Neural progenitor cell (in vitro differentiated cells): ENCODE data around the gene BHLHA15. TPM values are rescaled to one million over a fixed set of nuclear protein-coding genes. Genes with fewer than 3 reads are reported as not detected.

Experiments used
- DNase-seq: peaks from one replicate; pipeline ENCODE4 v3.0.0-alpha.2; 2016; ENCODE audit warnings: low spot score
- H2AFZ ChIP-seq: fragments of 200-600 bp; sonication (generic); replicated peaks from 2 replicates; pipeline ENCODE4 v1.6.1; 2016; ENCODE audit warnings: antibody characterized with exemption
- H3F3A ChIP-seq: fragments of 200-600 bp; sonication (generic); 2 replicates; pipeline ENCODE4 v1.6.1; 2016; ENCODE audit warnings: antibody characterized with exemption, low read depth
- H3K27ac ChIP-seq: fragments of 200-600 bp; sonication (generic); 2 replicates; pipeline ENCODE4 v1.5.1; 2016; ENCODE audit warnings: mild to moderate bottlenecking
- H3K27me3 ChIP-seq: fragments of 200-600 bp; sonication (generic); 2 replicates; pipeline ENCODE4 v1.6.1; 2016; ENCODE audit warnings: mild to moderate bottlenecking, moderate library complexity
- H3K36me3 ChIP-seq: fragments of 200-600 bp; sonication (generic); 2 replicates; pipeline ENCODE4 v1.5.1; 2016
- H3K4me1 ChIP-seq: fragments of 200-600 bp; sonication (generic); 2 replicates; pipeline ENCODE4 v1.6.1; 2016; ENCODE audit warnings: mixed run types
- H3K4me2 ChIP-seq: fragments of 200-600 bp; sonication (generic); 2 replicates; pipeline ENCODE4 v1.6.1; 2016
- H3K4me3 ChIP-seq: fragments of 200-600 bp; sonication (generic); 2 replicates; pipeline ENCODE4 v1.5.1; 2016
- H3K79me2 ChIP-seq: fragments of 200-600 bp; sonication (generic); 2 replicates; pipeline ENCODE4 v1.6.1; 2016; ENCODE audit warnings: low read depth
- H3K9ac ChIP-seq: fragments of 200-600 bp; sonication (generic); 2 replicates; pipeline ENCODE4 v1.6.1; 2016
- H3K9me3 ChIP-seq: fragments of 200-600 bp; sonication (generic); 2 replicates; pipeline ENCODE4 v1.5.1; 2016; ENCODE audit warnings: low read depth
- H4K20me1 ChIP-seq: fragments of 200-600 bp; sonication (generic); 2 replicates; pipeline ENCODE4 v1.6.1; 2016; ENCODE audit warnings: low read depth
- H3K27ac Mint-ChIP-seq: 3 replicates; pipeline ENCODE4 v1.8.0; 2021; ENCODE audit warnings: mixed read lengths
- H3K27me3 Mint-ChIP-seq: 2 replicates; pipeline ENCODE4 v1.8.0; 2022; ENCODE audit warnings: low read depth, mild to moderate bottlenecking, inconsistent platforms, moderate library complexity, mixed read lengths; ENCODE audit not compliant: insufficient read depth
- H3K36me3 Mint-ChIP-seq: 3 replicates; pipeline ENCODE4 v1.8.0; 2021; ENCODE audit warnings: mixed read lengths
- H3K4me1 Mint-ChIP-seq: 3 replicates; pipeline ENCODE4 v1.8.0; 2021; ENCODE audit warnings: mixed read lengths
- H3K4me3 Mint-ChIP-seq: 3 replicates; pipeline ENCODE4 v1.8.0; 2021; ENCODE audit warnings: mild to moderate bottlenecking, moderate library complexity, mixed read lengths
- H3K9me3 Mint-ChIP-seq: 3 replicates; pipeline ENCODE4 v1.8.0; 2020; ENCODE audit warnings: mixed read lengths
- EZH2 ChIP-seq: fragments of 200-600 bp; sonication (generic); IDR thresholded peaks from 2 replicates; pipeline ENCODE4 v1.6.1; 2017; ENCODE audit warnings: antibody characterized with exemption, mild to moderate bottlenecking, moderate library complexity
- EZH2phosphoT487 ChIP-seq: fragments of 200-600 bp; sonication (generic); IDR thresholded peaks from 2 replicates; pipeline ENCODE4 v1.6.1; 2017; ENCODE audit warnings: antibody characterized with exemption
- total RNA-seq: library from RNA; depleted of rRNA; stranded (reverse); fragments of >200 nt; gene quantifications from 2 replicates; pipeline ENCODE4 v1.2.3, GENCODE V29; 2015; ENCODE audit warnings: low replicate concordance
- TF ChIP-seq, protein P1 (sequence below): fragments of 200-600 bp; sonication (generic); IDR thresholded peaks from 2 replicates; pipeline ENCODE4 v1.5.1; 2017; ENCODE audit warnings: antibody characterized with exemption, mild to moderate bottlenecking

The BHLHA15 gene
- total RNA-seq: 0.69 and 4.8 TPM in 2 replicates

DNA sequence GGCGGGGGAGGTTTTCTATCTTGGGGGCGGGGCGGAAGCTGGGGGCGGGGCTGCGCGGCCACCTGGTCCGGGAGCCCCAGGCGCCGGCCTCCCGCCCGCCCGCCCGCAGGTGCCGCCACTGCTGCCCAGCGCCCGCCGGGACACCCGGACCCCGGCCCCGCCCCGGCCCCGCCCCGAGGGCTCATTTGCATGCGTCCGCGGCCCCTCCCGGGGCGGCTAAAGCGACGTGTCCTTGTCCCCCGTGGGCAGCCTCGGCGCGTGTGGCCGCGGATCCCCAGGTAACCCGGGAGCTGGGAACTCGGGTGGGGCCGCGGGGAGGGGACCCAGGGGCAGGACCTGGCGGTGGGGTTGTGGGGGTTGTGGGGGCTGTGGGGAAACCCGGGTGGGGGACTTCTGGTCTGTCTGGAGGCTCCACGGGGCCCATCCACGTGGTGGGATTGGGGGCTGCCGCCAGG, at the start of gene BHLHA15:
TSS of gene BHLHA15 (plus strand) at position 219 of the 455 bp plus-strand sequence. CDS start 871 bp downstream, outside the sequence.
- peak within 1 kb of the TSS; percentile 76 for H3K4me3 Mint-ChIP-seq
- H2AFZ ChIP-seq: peak within 1 kb of the TSS; percentile 55

DNA sequence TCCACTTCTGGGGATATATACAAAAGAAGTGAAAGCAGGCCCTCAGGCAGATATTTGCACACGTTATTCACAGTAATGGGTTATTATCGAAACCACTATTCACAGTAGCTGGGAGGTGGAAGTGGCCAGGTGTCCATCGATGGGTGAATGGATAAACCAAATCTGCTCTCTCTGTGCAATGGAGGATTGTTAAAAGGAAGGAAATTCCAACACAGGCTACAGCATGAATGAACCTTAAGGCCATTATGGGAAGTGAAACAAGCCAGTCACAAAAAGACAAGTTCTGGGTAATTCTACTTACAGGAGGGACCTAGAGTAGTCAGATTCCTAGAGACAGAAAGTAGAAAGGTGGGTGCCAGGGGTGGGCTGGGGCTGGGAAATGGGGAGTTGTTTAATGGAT, 48.5 kb upstream of the BHLHA15 start:
- Mint-ChIP-seq H3K36me3 (peaks cover 5% of the 10 kb centered on the region), H3K4me3 (no peak overlapping the region), H3K27ac (no peak overlapping the region), H3K27me3 (peaks cover 4% of the 10 kb centered on the region), H3K9me3 (no peaks in the 10 kb centered on the region), H3K4me1 (peaks cover 6% of the 10 kb centered on the region)
- no peak overlapping the region for H3K4me3 ChIP-seq
- no peaks in the 10 kb centered on the region for H3K4me1 ChIP-seq
- H3K27me3 ChIP-seq: no peaks in the 10 kb centered on the region
- H3K9me3 ChIP-seq: no peaks in the 10 kb centered on the region
- no peak for TF ChIP-seq EZH2phosphoT487
- H3K27ac ChIP-seq: no peak overlapping the region
- no peak overlapping the region for H2AFZ ChIP-seq
- H3K9ac ChIP-seq: no peak overlapping the region
- no peak overlapping the region for H3K4me2 ChIP-seq
- H3F3A ChIP-seq: no peaks in the 10 kb centered on the region
- H3K36me3 ChIP-seq: no peaks in the 10 kb centered on the region
- DNase-seq: no peak
- peaks cover 30% of the 10 kb centered on the region for H4K20me1 ChIP-seq
- H3K79me2 ChIP-seq: no peaks in the 10 kb centered on the region

More for the DNA sequence above, at the start of gene BHLHA15:
- no peaks in the 10 kb centered on the region for H3K36me3 ChIP-seq
- no peaks in the 10 kb centered on the region for H3K79me2 ChIP-seq
- H3K4me1 ChIP-seq: no peaks in the 10 kb centered on the region
- Mint-ChIP-seq H3K9me3 (no peaks in the 10 kb centered on the region), H3K27ac (no peak within 1 kb of the TSS), H3K4me1 (peaks cover 4% of the 10 kb centered on the region), H3K36me3 (peaks cover 9% of the 10 kb centered on the region), H3K27me3 (no peaks in the 10 kb centered on the region)
- no peaks in the 10 kb centered on the region for H4K20me1 ChIP-seq
- no peak within 1 kb of the TSS for H3K27ac ChIP-seq
- peak; percentile 72 for DNase-seq
- peak within 1 kb of the TSS; percentile 45 for H3K4me3 ChIP-seq
- TF ChIP-seq EZH2 (no peak), EZH2phosphoT487 (no peak)
- TF ChIP-seq, protein P1, sequence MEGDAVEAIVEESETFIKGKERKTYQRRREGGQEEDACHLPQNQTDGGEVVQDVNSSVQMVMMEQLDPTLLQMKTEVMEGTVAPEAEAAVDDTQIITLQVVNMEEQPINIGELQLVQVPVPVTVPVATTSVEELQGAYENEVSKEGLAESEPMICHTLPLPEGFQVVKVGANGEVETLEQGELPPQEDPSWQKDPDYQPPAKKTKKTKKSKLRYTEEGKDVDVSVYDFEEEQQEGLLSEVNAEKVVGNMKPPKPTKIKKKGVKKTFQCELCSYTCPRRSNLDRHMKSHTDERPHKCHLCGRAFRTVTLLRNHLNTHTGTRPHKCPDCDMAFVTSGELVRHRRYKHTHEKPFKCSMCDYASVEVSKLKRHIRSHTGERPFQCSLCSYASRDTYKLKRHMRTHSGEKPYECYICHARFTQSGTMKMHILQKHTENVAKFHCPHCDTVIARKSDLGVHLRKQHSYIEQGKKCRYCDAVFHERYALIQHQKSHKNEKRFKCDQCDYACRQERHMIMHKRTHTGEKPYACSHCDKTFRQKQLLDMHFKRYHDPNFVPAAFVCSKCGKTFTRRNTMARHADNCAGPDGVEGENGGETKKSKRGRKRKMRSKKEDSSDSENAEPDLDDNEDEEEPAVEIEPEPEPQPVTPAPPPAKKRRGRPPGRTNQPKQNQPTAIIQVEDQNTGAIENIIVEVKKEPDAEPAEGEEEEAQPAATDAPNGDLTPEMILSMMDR: no peak
- no peak within 1 kb of the TSS for H3K9ac ChIP-seq
- peaks cover 14% of the 10 kb centered on the region for H3F3A ChIP-seq
- no peaks in the 10 kb centered on the region for H3K27me3 ChIP-seq
- peak within 1 kb of the TSS; percentile 75 for H3K4me2 ChIP-seq
- H3K9me3 ChIP-seq: no peaks in the 10 kb centered on the region

DNA sequence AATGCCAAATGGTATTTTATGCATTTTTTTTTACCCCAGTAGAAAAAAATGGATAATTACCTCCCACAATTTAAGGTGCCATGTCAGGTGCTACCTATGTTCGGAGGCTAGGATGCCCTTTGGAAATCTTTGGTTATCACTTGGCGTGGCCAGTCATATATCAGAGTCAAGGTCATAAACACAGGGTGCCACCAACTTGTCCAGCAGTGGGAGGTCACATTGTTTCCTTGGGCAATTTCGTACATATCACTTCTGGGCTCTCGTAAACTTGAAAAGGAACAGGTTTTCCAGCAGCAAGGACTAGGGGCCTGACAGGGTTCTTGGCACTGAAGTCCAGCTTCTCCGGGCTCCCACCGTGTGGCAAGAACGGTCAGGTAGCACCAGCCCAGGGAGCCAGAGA, 48.0 kb upstream of the BHLHA15 start:
- Mint-ChIP-seq H3K36me3 (peaks cover 1% of the 10 kb centered on the region), H3K27me3 (peaks cover 4% of the 10 kb centered on the region), H3K27ac (no peak overlapping the region), H3K4me1 (peaks cover 6% of the 10 kb centered on the region), H3K4me3 (no peak overlapping the region), H3K9me3 (no peaks in the 10 kb centered on the region)
- H4K20me1 ChIP-seq: peaks cover 35% of the 10 kb centered on the region
- no peaks in the 10 kb centered on the region for H3K4me1 ChIP-seq
- no peaks in the 10 kb centered on the region for H3F3A ChIP-seq
- no peaks in the 10 kb centered on the region for H3K27me3 ChIP-seq
- no peak overlapping the region for H3K4me2 ChIP-seq
- no peak overlapping the region for H2AFZ ChIP-seq
- H3K27ac ChIP-seq: no peak overlapping the region
- no peaks in the 10 kb centered on the region for H3K9me3 ChIP-seq
- H3K79me2 ChIP-seq: no peaks in the 10 kb centered on the region
- no peak overlapping the region for H3K9ac ChIP-seq
- DNase-seq: no peak
- H3K36me3 ChIP-seq: no peaks in the 10 kb centered on the region
- TF ChIP-seq EZH2phosphoT487: no peak
- TF ChIP-seq EZH2: no peak
- TF ChIP-seq, protein P1: no peak
- H3K4me3 ChIP-seq: no peak overlapping the region

DNA sequence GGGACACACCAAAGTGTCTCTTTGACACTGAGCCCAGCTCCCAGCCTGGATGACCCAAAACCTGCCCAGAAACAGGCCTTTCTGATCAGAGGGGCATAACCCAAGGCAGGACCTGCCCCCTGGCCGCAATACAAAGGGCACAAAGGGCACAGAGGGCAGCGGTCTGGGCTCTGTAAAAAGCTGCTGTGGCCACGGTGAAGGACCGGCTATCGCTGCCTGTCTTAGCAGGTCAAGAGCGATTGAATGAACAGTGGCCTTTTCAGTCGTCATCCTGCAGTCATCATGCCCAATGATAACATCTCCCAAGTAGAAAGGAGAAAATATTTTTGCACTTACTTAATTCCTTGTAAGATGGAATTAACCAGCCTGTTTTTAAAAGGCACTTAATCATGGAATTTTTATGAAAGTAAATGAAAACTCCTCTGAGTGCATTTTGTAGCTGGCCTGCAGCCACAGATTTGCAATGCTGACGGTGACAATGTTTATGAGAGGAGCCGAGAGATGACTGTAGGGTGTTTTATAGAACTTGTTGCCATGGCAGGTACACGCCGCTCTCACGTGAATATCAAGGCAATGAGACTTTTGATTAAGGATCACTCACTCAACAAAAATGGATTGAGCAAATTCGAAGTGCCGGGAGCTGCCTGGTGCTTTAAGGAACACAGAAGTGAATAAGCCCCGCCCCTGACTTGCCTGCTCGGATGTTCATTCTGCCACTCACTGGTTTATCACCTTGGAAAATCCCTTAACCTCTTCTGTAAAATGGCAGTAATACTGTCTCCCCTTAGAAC, 47.3 kb upstream of the BHLHA15 start:
- peaks cover 4% of the 10 kb centered on the region for H3K27me3 Mint-ChIP-seq
- Histone ChIP-seq H3F3A (no peaks in the 10 kb centered on the region), H3K9me3 (no peaks in the 10 kb centered on the region), H3K4me1 (no peaks in the 10 kb centered on the region), H3K27ac (no peak overlapping the region), H2AFZ (no peak overlapping the region), H3K9ac (no peak overlapping the region), H3K27me3 (no peaks in the 10 kb centered on the region), H4K20me1 (peaks cover 37% of the 10 kb centered on the region), H3K36me3 (no peaks in the 10 kb centered on the region), H3K79me2 (no peaks in the 10 kb centered on the region), H3K4me3 (no peak overlapping the region), H3K4me2 (no peak overlapping the region)
- no peak for TF ChIP-seq EZH2phosphoT487
- H3K27ac Mint-ChIP-seq: no peak overlapping the region
- no peak overlapping the region for H3K4me3 Mint-ChIP-seq
- H3K9me3 Mint-ChIP-seq: no peaks in the 10 kb centered on the region
- no peaks in the 10 kb centered on the region for H3K36me3 Mint-ChIP-seq
- peaks cover 8% of the 10 kb centered on the region for H3K4me1 Mint-ChIP-seq
- DNase-seq: no peak
